HG02840 (cell line): ENCODE results near the gene DHX58.

ENCODE experiments used
- ATAC-seq: cut with Tn5 transposase; IDR thresholded peaks from one replicate; pipeline ENCODE4 v1.9.1; 2021; ENCODE audit warnings: mild to moderate bottlenecking, moderate library complexity, moderate number of reproducible peaks; ENCODE audit not compliant: unreplicated experiment, low FRiP score

Gene DHX58

GRCh38 chr17:42130310-42130936 lies 17.9 kb upstream of the DHX58 start:
- ATAC-seq, result no peak

DNA sequence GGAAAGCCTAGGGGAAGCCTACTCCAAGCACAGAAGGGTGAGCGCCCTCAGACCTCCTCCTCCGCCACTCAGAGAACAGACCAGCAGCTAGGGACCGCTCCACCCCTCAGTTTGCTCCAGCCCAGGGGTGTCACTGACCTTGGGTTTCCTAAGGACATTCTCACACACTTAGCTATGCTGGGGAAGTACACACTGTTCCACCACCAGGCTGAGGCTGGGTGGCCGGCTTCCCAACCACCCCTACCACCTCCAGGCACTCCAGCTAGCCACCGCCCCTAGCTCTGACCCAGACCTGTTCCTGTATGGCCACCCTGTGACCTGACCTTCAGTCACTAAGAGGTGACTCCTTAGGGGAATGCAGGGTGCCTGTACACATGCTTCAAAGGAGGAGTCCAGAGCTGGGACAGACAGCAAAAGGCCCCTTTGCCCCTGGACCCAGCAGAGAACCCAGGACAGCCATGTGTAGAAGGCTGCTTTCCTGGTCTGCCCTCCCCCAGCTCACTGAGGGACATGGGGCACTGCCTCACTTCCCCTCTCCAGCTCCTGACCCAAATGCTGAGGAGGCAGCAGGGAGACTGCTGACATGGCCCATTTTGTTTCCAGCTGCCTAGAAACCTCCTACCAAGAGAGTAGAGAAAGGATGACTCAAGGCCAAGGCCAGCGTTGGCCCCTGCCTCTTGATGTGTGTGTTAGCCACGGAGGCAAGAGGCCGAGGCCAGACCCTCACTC lies 16.8 kb upstream of the DHX58 start:
- ATAC-seq, result no peak

GRCh38 chr17:42127414-42127813 lies 14.9 kb upstream of the DHX58 start:
- ATAC-seq, result no peak

GRCh38 chr17:42126836-42127235 lies 14.3 kb upstream of the DHX58 start:
- no peak for ATAC-seq

GRCh38 chr17:42125565-42125964 lies 13.1 kb upstream of the DHX58 start:
- ATAC-seq, result no peak

GRCh38 chr17:42124256-42124655 lies 11.7 kb upstream of the DHX58 start:
- ATAC-seq, result no peak

DNA sequence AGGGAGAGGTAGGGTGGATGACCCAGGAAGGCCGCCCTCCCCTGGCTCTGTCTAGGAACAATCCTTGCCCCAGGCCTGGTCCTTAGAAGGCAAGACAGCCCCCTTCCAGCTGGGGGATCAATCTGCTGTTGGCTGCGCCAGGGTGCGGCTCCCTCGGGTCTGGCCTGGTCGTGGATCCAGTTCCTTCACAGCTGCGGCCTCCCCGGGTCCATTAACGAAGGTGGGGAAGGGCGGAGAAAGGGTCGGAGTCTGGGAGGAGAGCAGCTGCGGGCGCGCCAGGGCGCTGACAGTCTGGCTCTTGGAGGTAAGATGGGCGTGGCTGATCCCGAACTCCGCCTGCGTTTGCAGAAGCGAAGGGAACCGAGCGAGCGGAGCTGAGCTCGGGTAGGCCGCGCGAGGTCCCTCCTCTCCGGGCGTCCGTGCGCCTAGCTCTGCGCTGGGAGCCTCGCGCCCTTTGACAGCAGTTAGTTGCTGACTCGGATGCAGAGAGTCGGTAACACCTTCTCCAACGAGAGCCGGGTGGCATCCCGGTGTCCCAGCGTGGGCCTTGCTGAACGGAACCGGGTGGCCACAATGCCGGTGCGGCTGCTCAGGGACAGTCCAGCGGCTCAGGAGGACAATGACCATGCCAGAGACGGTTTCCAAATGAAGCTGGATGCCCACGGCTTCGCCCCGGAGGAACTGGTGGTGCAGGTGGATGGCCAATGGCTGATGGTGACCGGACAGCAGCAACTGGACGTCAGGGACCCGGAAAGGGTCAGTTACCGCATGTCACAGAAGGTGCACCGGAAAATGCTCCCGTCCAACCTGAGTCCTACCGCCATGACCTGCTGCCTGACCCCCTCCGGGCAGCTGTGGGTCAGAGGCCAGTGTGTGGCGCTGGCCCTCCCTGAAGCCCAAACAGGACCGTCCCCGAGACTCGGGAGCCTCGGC lies 10.1 kb upstream of the DHX58 start, which contains the start of gene HSPB9:
Gene HSPB9, plus strand, starts transcription at position 434 of the 933 bp plus-strand sequence. Its CDS starts 47 bp downstream, at position 481.
- ATAC-seq, result no peak

- ATAC-seq, result no peak
These were observed 8.6 kb upstream of the DHX58 start, which contains the start of gene KAT2A for GRCh38 chr17:42120770-42121769. KAT2A (minus strand) TSS chr17:42121367; CDS start chr17:42121304, 63 bp downstream.

DNA sequence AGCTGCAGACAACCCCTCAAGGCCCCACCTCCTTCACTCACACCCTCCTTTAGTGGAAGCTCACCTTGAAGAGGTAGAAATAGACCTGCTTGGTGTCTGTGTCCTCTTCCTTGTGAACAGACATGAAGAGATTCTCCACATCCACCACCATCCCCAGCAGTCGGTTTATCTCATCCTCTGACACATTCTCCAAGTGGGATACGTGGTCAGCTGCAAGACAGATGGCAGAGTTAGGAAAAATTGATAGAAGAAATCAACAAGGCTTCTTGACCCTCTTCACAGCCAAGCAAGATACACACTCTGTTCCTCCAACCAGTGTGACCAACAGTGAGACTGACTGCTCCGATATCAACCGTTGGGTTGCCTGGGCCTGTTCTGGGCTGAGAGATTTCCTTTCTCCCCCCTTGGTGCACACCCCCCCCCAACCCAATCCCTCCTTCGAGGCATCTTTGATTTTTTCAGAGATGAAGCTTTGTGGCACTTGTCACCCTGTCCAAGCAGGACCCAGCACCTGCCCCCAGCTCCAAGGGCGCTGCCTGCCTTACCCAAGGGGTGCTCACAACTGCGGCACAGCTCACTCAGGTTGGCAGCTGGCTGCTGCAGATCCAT lies 7.8 kb upstream of the DHX58 start:
- ATAC-seq, result no peak

GRCh38 chr17:42119301-42119700 lies 6.8 kb upstream of the DHX58 start:
- no peak for ATAC-seq

- ATAC-seq, result no peak
These were observed 6.0 kb upstream of the DHX58 start for GRCh38 chr17:42118545-42118944.

DNA sequence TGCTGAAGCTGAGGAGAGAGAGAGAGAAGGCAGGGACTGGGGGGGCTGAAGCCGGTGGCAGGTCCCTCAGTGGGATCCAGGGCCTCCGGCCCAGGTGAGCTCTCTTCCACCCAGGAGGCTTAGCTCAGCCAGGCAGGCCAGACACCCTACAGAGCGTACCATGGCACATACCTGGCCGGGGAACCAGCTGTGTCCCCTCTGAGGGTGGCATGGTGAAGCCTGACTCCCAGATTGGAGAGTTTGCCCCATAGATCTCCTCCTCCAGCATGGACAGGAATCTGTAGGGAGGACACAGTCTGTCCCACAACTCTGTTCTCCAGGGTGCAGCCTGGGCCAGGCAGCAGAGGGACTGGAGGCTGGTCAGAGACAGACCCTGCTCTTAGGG lies 5.6 kb upstream of the DHX58 start:
- no peak for ATAC-seq

- no peak for ATAC-seq
These were observed 5.0 kb upstream of the DHX58 start for GRCh38 chr17:42117397-42118125.

GRCh38 chr17:42116705-42117396 lies 4.3 kb upstream of the DHX58 start:
- ATAC-seq, result no peak

GRCh38 chr17:42114118-42114517 lies 1.6 kb upstream of the DHX58 start:
- ATAC-seq, result no peak

DNA sequence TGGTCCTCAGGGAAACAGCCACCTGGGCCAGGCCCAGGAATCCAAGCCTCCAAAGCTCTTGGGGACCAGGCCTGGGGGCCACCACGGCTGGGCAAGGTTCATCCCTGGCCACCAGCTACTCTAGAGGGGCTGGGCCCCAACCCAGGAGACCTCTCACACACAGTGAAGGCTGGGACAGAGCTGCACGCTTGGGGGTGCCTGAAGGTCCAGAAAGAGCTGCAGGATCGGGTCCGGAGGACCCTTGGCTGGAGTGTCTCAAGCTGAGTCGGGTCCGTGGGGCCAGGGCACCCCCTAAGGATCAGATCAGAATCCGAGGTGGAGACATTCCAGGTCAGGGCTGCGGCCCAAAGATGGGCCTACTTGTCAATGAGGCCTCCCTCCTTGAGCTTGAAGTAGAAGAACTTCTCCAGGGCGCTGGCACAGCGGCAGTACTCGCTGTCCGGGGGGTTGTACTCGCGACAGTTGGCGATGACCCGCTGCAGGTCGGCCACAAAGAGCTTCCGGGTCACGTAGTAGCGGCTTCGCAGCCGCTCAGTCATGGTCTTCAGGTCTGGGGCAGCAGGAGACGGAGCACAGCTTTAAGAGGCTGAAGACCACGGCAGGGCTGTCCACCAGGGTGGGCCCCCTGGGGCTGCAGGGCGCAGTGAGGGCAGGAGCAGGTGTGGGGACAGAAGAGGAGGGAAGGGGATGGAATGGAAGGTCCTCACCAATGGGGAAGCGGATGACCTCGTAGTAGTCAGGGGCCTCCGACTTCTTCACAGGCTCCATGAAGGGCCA lies 967 bp upstream of the DHX58 start:
- no peak for ATAC-seq

DNA sequence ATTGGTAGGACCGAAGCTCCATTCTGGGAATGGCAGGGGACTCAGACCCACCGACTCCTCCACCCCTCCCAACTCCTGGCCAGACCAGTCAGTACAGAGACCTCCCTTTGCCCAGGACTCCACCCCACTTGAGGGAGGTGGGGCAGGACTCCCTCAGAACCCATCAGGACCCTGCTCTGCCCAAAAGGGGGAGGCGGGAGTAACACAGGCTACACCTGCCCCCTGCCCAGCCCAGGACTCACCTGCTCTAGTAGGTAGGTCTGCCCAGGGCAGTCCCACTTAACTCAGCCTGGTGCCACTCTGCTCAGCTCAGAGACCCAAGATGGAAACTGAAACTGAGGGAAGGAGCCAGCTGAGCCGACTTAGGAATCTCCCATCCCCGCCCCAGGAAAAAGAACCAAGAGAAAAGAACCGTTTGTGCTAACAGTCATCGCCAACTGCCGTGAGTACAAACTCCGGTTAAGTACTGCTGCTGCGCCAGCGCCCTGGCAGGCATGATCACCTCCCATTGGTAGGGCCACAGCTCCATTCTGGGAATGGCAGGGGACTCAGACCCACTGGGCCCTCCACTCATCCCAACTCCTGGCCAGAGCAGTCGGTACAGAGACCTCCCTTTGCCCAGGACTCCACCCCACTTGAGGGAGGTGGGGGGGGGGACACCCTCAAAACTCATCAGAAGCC lies 503 bp downstream of the DHX58 start:
- ATAC-seq, result no peak
